HG02973 (cell line): ENCODE data around the gene PCDH19.
"Not testable (repeated sequence)": the region's sequence is repeated elsewhere in the genome, so short reads cannot be mapped to it uniquely, and the experiment has no call there.

Experiments used
- ATAC-seq: cut with Tn5 transposase; IDR thresholded peaks from one replicate; pipeline ENCODE4 v1.9.1; 2021; ENCODE audit warnings: moderate library complexity; ENCODE audit not compliant: unreplicated experiment

The PCDH19 gene, protein sequence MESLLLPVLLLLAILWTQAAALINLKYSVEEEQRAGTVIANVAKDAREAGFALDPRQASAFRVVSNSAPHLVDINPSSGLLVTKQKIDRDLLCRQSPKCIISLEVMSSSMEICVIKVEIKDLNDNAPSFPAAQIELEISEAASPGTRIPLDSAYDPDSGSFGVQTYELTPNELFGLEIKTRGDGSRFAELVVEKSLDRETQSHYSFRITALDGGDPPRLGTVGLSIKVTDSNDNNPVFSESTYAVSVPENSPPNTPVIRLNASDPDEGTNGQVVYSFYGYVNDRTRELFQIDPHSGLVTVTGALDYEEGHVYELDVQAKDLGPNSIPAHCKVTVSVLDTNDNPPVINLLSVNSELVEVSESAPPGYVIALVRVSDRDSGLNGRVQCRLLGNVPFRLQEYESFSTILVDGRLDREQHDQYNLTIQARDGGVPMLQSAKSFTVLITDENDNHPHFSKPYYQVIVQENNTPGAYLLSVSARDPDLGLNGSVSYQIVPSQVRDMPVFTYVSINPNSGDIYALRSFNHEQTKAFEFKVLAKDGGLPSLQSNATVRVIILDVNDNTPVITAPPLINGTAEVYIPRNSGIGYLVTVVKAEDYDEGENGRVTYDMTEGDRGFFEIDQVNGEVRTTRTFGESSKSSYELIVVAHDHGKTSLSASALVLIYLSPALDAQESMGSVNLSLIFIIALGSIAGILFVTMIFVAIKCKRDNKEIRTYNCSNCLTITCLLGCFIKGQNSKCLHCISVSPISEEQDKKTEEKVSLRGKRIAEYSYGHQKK (N-terminal part only)

DNA sequence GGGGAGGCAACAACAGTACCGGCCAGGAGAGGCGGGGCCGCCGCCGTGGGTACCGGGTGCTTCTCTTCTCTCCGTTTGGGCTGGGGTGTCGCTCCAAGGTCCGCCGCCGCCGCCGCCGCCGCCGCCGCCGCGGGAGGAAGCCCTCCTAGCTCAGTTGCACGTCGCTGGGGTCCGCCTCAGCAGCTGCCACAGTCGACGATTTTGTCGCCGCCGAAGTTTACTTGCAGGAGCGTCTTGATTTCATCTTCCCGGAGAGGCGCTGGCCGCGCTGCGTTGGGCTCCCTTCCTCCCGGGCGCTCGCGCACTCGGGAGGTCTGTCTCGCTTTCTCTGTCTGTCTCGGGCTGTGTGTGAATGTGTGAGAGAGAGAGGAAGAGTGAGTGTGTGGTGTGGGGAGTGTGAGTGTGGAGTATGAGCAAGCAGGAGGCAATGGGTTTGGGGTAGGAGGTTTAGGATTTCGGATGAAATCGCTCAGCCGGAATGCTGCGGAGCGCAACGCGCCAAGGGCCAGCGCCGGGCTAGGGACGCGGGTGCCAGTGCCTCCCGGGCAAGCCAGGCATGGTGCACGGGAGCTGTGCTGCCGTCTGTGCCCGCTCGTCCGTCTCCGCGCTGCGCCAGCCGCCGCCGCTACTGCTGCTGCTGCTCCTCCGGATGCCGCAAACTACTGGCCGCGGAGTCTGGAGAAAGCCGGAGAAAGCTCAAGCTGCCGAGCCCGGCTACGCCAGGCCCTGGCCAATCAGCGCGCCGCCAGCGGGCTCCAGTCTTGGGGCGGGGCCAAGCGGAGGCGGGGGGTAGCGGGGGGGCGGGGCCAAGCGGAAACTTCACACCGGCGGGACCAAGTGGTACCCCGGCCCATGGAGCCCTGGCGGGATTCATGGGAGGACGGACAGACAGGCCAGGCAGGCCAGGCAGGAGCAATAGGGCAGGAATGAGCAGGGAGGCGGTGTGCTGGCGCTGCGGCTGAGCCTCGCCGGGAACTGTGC is at the start of gene PCDH19:
PCDH19 (minus strand) TSS at position 664 of the 981 bp plus-strand sequence. CDS start 1,676 bp downstream, outside the sequence.
- no peak for ATAC-seq

DNA sequence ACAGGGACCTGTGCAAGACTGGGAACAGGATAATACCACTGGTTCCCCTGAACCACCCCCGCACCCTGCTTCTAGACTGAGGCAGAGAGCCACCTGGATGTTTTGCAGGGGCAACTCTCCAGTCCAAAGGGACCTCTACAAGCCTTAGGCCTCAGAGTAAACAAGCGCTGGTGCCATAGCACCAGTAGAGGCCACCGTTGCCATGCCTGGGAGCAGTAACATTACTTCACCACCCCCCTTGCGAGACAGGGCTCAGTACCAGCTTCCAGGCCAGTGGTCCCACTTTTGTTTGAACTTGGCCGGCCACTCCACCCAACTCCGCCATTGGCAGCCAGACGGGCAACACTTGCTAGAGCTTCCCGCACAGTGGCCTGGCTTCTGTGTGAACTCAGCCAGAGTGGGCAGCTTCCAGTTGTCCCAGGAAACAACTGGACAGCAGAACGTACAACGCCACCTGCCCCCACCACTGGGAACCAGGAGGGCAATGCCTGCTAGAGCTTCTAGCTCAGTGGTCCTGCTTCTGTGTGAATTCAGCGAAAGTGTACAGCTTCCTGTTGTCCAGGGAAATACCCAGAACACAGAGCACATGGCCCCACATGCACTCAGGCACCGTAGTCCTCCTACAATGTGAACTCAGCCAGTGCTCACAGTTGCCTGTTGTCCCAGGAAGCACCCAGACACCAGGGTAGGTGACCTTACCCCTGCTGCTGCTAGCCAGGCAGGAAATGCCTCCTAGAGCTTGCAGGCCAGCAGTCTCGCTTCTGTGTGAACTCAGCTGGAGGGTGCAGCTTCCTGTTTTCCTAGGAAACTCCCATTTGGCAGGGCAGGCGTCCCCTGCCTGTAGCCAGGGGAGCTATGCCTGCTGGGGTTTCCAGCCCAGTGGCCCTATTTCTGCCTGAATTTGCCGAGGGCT is 39.9 kb upstream of the PCDH19 start:
- ATAC-seq: no peak

DNA sequence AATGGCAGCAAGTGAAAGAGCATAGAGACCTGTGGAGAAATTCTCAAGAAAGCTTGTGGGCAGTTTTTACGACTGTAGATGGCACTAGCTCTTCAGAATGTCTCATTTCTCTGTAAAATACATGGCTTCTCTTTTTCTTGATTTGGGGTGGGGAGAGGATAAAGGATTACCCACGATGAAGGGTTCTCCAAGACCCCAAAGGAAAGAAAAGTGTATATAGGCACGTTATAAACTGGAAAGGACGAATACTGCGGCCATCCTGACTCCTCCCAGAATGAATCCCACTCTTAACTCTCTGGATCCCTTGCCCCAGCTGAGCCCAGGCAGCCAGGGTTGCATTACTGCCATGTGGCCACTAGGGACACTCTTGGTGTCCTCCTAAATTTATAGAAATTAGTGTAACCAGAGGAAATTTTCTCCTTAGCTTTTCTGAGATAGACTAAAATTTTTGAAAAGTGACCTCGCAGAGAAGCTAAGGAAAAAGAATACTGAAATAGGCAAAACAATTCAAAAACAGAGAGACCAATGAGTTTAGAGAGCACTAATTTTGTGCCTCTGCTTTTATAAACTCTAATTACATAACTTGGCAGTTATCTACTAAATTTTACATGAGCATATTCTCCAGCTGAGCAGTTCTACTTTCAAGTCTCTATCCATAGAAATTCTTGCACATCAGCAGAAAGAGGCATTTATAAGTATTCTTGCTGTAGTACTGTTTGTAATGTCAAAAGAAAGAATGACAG is 37.8 kb upstream of the PCDH19 start:
- no peak for ATAC-seq

DNA sequence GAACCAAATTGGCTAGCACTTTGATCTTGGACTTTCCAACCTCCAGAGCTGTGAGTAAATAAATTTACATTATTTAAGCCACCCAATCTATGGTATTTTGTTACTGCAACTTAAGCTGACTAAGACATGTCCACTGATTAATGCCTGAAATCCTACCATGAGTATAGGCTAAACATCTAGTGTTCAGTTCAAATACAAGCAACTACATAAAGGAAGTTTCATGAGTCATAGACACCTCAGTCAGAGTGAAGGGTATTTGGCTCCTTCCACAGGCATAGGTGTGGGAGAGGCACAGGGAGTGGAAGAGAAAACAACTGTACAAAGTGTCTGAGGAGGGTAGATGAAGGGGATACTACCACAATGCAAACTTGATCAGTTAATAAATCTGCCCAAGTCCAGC is 35.5 kb upstream of the PCDH19 start:
- ATAC-seq: no peak

DNA sequence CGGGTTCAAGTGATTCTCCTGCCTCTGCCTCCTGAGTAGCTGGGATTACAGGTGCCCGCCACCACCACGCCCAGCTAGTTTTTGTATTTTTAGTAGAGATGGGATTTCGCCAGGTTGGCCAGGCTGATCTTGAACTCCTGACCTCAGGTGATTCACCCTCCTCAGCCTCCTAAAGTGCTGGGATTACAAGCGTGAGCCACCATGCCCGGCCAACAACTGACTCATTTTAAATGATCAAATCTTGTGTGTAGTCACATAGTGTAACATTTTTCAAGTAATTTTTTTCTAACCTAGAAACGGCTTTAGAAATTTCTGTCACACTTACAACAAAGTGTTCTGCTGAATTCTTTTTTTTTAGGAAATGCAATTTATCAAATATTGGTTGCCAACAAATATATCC is 31.2 kb upstream of the PCDH19 start:
- ATAC-seq: not testable (repeated sequence)

DNA sequence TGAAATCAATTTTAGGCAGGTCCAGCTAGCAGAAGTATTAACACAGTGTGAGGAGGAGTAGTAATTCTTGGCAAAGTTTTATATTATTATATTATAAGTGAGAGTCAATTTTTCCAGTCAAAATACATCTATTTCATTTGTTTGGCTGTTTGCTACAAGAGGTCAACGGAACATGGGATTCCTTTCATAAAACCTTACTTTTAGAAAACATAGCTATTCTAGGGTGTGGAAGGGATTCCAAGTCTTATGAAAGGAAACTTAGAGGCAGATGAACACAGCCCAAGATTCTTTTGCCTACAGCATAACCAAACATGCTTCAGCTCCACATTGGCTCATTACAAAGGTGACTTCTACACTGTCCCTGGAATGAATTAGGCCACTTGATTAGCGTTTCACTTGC is 29.9 kb upstream of the PCDH19 start:
- no peak for ATAC-seq

DNA sequence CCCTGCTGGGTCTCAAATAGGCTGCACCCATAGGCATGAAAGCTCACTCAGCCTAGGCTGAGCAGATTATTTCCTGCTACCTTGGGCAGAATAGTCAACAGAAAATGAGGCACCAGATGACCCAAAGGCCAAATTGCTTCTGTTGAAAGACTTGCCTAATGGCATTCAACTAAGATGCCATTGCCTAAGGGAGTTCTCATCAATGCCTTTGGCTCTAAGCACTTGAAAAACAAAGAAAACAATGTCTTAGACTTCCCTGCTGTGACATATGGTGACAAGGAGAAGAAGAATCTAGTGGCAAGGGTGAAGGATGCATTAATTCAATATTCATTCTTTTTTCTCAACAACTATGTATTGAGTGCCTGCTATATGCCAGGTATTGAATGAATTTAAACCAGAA is 25.7 kb upstream of the PCDH19 start:
- ATAC-seq: no peak

DNA sequence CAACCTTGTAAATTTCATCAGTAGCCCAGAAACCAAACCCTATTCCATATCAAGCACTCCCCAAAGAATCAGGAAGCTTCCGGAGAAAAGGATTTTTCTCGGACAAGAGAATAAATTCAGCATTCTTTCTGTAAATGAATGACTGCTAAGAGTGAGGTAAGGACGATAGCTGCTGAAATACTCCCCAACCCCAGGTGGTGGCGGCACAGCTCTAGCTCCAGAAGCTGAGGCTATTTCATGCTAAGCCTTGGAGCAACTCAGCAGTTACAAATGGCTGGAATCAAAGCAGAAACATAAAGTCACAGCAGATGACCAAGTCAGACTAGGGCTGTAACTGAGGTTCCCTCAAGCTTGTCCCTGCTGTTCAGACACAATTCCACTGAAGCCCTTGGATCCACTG is 13.9 kb upstream of the PCDH19 start:
- no peak for ATAC-seq

DNA sequence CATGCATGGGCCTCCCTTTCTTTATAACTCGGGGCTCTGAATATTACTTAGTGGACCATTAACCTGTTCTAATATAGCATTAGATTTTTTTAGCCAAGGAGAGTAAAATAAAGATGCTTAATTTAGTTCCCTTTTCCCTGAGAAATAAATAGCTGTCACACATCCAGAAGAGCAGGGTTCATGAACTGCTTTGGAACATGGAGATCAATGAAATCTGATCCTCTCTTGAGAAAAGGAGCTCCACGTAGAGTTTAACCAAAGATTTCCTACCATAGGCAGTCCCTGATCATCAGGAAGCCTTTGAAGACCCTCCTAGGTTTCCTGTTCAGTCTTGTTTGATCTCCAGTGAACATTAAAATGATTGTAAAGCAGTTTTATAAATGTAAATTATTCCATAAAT is 8.5 kb upstream of the PCDH19 start:
- ATAC-seq: no peak

DNA sequence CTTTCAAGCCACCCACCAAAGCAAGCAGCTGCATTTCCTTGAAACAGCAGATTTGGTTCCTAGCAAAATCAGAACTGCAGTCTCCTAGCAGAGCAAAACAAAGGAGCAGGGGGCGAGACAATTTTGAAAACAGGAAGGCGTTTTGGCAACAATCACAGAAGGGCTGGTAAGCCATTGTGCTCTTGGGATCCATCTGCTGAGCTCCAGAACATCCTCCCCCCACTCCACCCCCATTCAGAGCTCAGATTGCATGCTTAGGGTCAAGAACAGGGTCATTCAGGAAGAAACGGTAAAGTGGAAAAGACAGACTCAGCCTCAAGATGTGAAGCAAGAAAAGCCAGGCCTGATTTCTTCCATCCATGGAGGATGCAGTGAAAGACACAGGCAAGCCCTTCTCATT is 7.6 kb upstream of the PCDH19 start:
- ATAC-seq: no peak

DNA sequence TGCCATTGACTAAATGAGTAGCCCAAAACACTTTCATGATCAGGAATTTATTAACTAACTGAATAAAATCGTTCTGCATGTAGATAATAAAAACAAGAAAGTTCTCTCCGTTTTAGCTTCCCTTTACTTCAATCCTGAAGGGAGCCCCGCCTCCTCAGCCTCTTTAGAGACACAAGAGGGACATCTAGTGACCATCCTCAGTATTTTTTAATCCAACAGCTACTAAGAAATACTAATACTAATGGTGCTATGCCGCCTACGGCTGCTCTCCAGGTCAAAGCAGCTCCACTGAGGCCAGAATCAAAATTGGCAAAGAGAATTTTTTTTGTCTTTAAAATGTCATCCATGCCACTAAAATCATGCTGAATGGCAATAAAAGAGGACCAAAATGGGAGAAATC is 3.2 kb upstream of the PCDH19 start:
- ATAC-seq: no peak

DNA sequence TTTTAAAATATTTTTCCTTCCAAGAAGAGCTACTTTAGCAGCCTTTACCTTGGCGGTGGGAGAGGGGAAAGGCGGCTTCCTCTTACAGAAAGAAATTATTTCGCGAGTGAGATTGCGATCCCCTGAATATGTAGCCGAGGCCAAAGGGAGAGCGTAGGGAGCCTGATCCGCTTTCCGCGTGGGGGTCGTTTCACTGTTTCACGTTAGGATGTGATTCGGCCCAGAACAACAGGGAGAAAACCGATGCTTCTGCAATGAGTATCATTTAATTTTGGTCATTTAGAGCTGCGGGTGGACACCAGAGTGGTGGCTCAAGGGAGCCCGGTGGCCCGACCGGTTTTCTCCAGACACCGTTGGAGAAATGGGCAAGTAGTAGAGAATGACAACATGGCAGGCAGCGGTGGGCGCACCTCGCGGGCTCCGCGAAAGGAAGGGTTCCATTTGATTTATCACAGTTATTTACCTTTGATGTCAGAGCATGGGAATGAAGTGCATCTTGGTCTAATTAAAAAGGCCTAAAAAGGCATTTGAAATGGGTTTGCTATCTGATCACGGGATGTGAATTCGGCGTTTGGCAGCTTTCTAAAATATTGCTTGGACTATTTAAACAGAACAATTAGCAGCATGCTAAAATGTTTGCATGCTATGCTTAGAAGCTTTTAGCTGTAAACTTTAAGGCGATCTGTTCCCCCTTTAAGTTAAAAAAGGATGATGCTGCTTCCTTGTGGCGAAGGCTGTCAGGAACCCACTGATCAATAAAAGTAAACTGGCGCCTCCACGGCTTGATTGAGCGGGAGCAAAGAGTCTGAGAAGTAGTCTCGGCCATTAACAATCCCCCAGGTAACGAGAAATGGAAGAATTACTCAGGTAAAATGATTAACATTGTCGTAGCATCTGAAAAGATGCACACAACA is 2.0 kb upstream of the PCDH19 start:
- no peak for ATAC-seq

DNA sequence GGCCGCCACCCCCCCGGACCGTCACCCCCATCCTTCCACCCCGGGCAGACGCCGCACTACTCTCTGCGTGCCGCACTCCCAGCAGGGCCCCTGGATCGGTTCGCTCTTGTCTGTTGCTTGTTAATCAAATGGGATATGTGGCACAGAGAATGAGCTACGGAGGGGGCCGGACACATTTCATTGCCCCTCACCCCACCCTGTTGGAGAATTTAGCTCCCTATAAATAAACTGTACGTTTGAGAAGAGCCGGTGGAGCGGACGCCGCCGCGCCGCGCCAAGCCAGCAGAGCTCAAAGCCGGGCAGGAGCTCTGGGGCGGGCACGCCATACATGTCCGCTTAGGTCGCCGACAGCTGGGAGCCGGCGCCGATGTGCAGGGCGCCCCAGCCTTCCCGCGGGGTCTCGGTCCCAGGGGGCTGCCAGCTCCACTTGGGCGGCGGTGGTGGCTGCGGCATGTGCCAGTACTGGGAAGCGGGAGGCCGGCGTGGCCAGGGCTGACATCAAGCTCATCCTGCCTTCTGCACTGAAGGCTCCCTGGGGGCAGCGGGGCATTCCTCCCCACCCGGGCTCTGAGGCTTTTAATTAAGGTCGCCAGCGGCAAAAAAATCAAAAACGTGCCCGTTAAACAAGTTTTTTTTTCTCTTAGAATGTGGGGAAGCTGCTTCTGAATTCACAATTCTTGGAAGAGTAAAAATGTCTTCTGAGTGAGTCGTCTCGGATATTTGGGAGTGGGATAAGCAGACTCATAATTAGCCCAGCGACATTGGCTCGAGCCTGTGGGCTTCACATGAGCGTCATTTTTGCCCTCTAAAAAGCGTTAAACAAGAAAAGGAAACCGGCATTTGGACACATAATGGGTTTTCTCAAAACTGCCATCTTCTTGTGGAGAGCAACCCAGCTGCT is 1.1 kb upstream of the PCDH19 start:
- ATAC-seq: no peak

DNA sequence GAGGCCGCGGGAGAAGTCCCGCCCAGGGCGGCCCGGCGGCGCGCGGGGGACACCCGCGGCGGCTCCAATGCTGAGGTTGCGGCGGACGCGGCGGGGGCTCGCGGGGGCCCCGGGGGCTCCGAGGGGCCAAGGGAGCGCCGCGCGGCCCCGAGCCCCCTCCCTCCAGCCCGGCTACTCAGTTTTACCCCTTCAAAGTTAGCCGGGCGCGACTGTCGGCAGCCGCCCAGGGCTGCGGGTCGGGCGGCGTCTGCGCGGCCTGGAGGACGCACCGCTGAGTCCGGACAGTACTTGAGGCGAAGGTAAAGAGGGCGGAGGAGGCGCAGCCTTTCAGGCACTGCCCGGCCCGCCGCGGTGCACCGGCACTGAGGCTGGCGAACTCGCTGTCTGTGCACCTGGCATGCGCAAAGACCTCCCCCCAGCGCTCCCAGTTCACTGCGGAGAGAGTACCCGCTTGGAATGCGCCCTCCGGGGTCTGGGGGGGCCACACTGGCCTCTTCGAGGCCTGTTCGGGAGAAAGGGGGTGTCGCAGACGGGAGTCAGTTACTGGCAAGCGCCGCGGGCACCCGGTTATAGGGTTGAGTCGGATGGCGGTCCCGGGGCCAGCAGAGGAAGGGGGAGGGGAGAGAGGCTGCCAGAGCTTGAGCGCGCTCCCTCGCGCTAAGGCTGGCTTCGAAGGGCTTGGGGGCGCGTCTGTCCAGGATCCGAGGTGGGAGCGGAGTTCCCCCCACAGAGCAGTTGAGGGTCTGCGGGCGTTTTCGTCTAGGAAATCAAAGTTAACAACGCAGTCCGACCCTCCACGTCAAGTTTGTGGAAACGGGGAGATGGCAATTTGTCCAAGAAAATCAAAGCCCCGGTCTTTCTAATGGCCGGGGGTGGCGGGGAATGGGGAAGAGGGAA is 1.1 kb downstream of the PCDH19 start:
- no peak for ATAC-seq

DNA sequence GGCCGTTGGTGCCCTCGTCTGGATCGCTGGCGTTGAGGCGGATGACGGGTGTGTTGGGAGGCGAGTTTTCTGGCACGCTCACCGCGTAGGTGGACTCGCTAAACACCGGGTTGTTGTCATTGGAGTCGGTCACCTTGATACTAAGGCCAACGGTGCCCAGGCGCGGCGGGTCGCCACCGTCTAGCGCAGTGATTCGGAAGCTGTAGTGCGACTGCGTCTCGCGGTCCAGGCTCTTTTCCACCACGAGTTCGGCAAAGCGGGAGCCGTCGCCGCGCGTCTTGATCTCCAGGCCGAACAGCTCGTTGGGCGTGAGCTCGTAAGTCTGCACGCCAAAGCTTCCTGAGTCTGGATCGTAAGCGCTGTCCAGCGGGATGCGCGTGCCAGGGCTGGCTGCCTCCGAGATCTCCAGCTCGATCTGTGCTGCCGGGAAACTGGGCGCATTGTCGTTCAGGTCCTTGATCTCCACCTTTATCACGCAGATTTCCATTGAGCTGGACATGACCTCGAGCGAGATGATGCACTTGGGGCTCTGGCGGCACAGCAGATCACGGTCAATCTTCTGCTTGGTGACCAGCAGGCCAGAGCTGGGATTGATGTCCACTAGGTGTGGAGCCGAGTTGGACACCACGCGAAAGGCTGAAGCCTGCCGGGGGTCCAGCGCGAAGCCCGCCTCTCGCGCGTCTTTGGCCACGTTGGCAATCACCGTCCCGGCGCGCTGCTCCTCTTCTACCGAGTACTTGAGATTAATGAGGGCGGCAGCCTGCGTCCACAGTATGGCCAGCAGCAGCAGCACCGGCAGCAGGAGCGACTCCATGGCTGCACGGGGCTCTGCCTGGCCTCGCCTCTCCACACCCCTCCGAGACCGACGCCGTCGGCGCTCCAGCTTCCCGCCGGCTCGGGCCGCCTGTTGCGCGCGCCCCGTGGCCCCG is 2.0 kb downstream of the PCDH19 start:
- ATAC-seq: no peak
